Heart left ventricle (tissue), 16 donors: ENCODE results near the gene SMG7. TPM values are rescaled to one million over a fixed set of nuclear protein-coding genes. Genes with fewer than 3 reads are reported as not detected.

ENCODE experiments used
- ATAC-seq, 4 donors: fragments of 200-7000 bp; cut with Tn5 transposase; one replicate each; pipeline ENCODE4 v1.9.1; 2020 to 2022; ENCODE audit warnings: moderate library complexity in 4 of 4, mild to moderate bottlenecking in 3 of 4, moderate number of reproducible peaks in 1 of 4
- DNase-seq, 5 donors: peaks; one replicate each; pipeline ENCODE4 v3.0.0-alpha.2; 2020
- H3K27ac ChIP-seq, 12 donors: fragments of 200-600 bp; sonication (generic) in 4 of 12; one replicate each; pipeline versions ENCODE4 v1.5.0 to v1.8.0; 2016 to 2022; ENCODE audit warnings: mild to moderate bottlenecking in 2 of 12
- H3K27me3 ChIP-seq, 9 donors: fragments of 200-600 bp; sonication (generic) in 2 of 9; one replicate each; pipeline versions ENCODE4 v1.5.1 to v1.8.0; 2016 to 2022; ENCODE audit warnings: mild to moderate bottlenecking in 3 of 9
- H3K36me3 ChIP-seq, 9 donors: fragments of 200-600 bp; sonication (generic) in 2 of 9; one replicate each; pipeline versions ENCODE4 v1.5.0 to v1.8.0; 2018 to 2022; ENCODE audit warnings: mild to moderate bottlenecking in 2 of 9
- H3K4me1 ChIP-seq, 12 donors: fragments of 200-600 bp; sonication (generic) in 4 of 12; one replicate each; pipeline versions ENCODE4 v1.5.0 to v1.8.0; 2016 to 2022; ENCODE audit warnings: mild to moderate bottlenecking in 3 of 12
- H3K4me3 ChIP-seq, 12 donors: fragments of 200-600 bp; sonication (generic) in 4 of 12; one replicate each; pipeline versions ENCODE4 v1.5.0 to v1.8.0; 2017 to 2022; ENCODE audit warnings: mild to moderate bottlenecking in 9 of 12, moderate library complexity in 4 of 12
- H3K9me3 ChIP-seq, 12 donors: fragments of 200-600 bp; sonication (generic) in 4 of 12; one replicate each; pipeline versions ENCODE4 v1.5.0 to v1.8.0; 2016 to 2022; ENCODE audit warnings: mild to moderate bottlenecking in 1 of 12
- CTCF ChIP-seq, 12 donors: fragments of 200-600 bp; sonication (generic) in 4 of 12; IDR thresholded peaks; one replicate each; pipeline versions ENCODE4 v1.5.0 to v1.8.0; 2018 to 2022; ENCODE audit warnings: antibody characterized with exemption in 12 of 12, mild to moderate bottlenecking in 5 of 12
- POLR2A ChIP-seq, 2 donors: fragments of 450-650 bp; IDR thresholded peaks; one replicate each; pipeline ENCODE4 v1.6.1; 2017; ENCODE audit warnings: antibody characterized with exemption in 2 of 2, mild to moderate bottlenecking in 2 of 2, moderate library complexity in 2 of 2
- WGBS, 4 donors: extraction: QIAGEN DNeasy Blood & Tissue Kit in 2 of 4; methylation state at CpG; one replicate each; pipeline versions ENCODE4 v1.1.5 to v1.1.7; 2013 to 2018; 5-methylcytosine and 5-hydroxymethylcytosine counted together
- intact Hi-C, 10 donors: fragments of 100-400 bp; cut with DNase I; formaldehyde crosslinking; loops; one replicate each; pipeline versions ENCODE4 v1.11.1 to v1.14.2; 2022
- polyA plus RNA-seq, 2 donors: library from polyadenylated mRNA; stranded (reverse); fragments of 200-250 nt; gene quantifications; one replicate each; pipeline ENCODE4 v1.2.3, GENCODE V29; 2013
- total RNA-seq, 9 donors: library from RNA; depleted of rRNA in 2 of 9; stranded (reverse); fragments of >200 nt in 2 of 9; fragmentation: NEBNext Ultra II Directional in 3 of 9; extraction: Animal tissue kit (Norgen Biotek cat#: 25700) in 3 of 9; gene quantifications; one replicate each; pipeline versions ENCODE4 v1.1.0 to v1.2.4, GENCODE V29; 2016 to 2023
- donor health status: ischemic (EF 13 %, LVEDD 7.1; RV severe dilation, severe dysfunction).
- donor health status: healthy with polysubstance abuse.
- donor health status: DM: no; HTN: yes; CAD: no.
- donor health status: DM: no; HTN: no; CAD: no.
- donor health status: ischemic (EF 25% LVEDD 6.9; RV normal size, moderate dysfunction).
- donor health status: ischemic (EF 25% LVEDD 5.7; RV mildly dilated, moderate dysfunction).
- donor health status: healthy.
- donor health status: DM: yes; HTN: yes; CAD: no.
- donor health status: ischemic (EF 35%, LVEDD 5.7; RV mildly dilated, moderate dysfunction).
- donor health status: nonischemic (EF 11% LVEDD 7.7; RV severe dilation, severe dysfunction).
- donor health status: DM: yes; HTN: yes; CAD: no.
- donor health status: PGD.
- donor health status: ischemic (EF 29% LVEDD 5.4; RV normal size, mild dysfunction).
- donor health status: nonischemic (EF 23%, LVEDD 6.1; RV moderate dilation, normal function).

Gene SMG7
- total and polyA plus RNA-seq, 11 donors = 15.3 to 55.0 (median 38.3) TPM

GRCh38 chr1:183506561-183506960 lies 34.3 kb downstream of the SMG7 start:
- no peaks in the 10 kb centered on the region for H3K27me3 ChIP-seq
- peaks cover 0 to 5% (median 0%) of the 10 kb centered on the region in 9 donors for H3K36me3 ChIP-seq
- 88 to 94% (median 89%) methylated on average over 4 of the region's 4 CpGs for WGBS, 4 donors
- intact Hi-C loops = no loop called here
- H3K4me3 ChIP-seq = no peak overlapping the region
- H3K4me1 ChIP-seq = peaks cover 0 to 38% (median 18%) of the 10 kb centered on the region in 12 donors
- no peaks in the 10 kb centered on the region for H3K9me3 ChIP-seq
- ATAC-seq (no peak), DNase-seq (no peak)
- TF ChIP-seq POLR2A (IDR thresholded peaks at IDR 0.05) (no peak), CTCF (IDR thresholded peaks at IDR 0.05) (no peak)
- no peak overlapping the region for H3K27ac ChIP-seq

- Histone ChIP-seq H3K4me1 (peaks cover 0 to 41% (median 16%) of the 10 kb centered on the region in 12 donors), H3K36me3 (peaks cover 0 to 5% (median 0%) of the 10 kb centered on the region in 9 donors), H3K27ac (no peak overlapping the region), H3K4me3 (no peak overlapping the region), H3K9me3 (no peaks in the 10 kb centered on the region), H3K27me3 (no peaks in the 10 kb centered on the region)
- 47 to 57% (median 54%) methylated on average over 1 of the region's 1 CpG for WGBS, 4 donors
- no peak for DNase-seq
- intact Hi-C loops = no loop called here
- no peak for TF ChIP-seq CTCF (IDR thresholded peaks at IDR 0.05)
- TF ChIP-seq POLR2A (IDR thresholded peaks at IDR 0.05) = no peak
- ATAC-seq = no peak
These were observed 36.4 kb downstream of the SMG7 start for GRCh38 chr1:183508694-183509093.

- DNase-seq (no peak), ATAC-seq (no peak)
- no peak for TF ChIP-seq CTCF (IDR thresholded peaks at IDR 0.05)
- TF ChIP-seq POLR2A (IDR thresholded peaks at IDR 0.05) = no peak
- H3K27me3 ChIP-seq = no peaks in the 10 kb centered on the region
- intact Hi-C loops = no loop called here
- peaks cover 0 to 27% (median 12%) of the 10 kb centered on the region in 12 donors for H3K4me1 ChIP-seq
- 49 to 61% (median 54%) methylated on average over 2 of the region's 2 CpGs for WGBS, 4 donors
- peaks cover 0 to 23% (median 17%) of the 10 kb centered on the region in 9 donors for H3K36me3 ChIP-seq
- H3K27ac ChIP-seq = no peak overlapping the region
- no peaks in the 10 kb centered on the region for H3K9me3 ChIP-seq
- H3K4me3 ChIP-seq = no peak overlapping the region
These were observed 40.2 kb downstream of the SMG7 start for GRCh38 chr1:183512450-183512849.

GRCh38 chr1:183514235-183514634 lies 41.9 kb downstream of the SMG7 start:
- no peak for DNase-seq
- WGBS, 4 donors = 94 to 97% (median 95%) methylated on average over 1 of the region's 1 CpG
- H3K4me1 ChIP-seq = peaks cover 0 to 35% (median 10%) of the 10 kb centered on the region in 12 donors
- no peaks in the 10 kb centered on the region for H3K27me3 ChIP-seq
- H3K27ac ChIP-seq = no peak overlapping the region
- no peak overlapping the region for H3K4me3 ChIP-seq
- H3K9me3 ChIP-seq = no peaks in the 10 kb centered on the region
- no peak for ATAC-seq
- TF ChIP-seq POLR2A (IDR thresholded peaks at IDR 0.05) (no peak), CTCF (IDR thresholded peaks at IDR 0.05) (no peak)
- H3K36me3 ChIP-seq = peaks cover 0 to 41% (median 35%) of the 10 kb centered on the region in 9 donors
- intact Hi-C loops = no loop called here
